Measurements from ENCODE around the gene EYS.

DNA sequence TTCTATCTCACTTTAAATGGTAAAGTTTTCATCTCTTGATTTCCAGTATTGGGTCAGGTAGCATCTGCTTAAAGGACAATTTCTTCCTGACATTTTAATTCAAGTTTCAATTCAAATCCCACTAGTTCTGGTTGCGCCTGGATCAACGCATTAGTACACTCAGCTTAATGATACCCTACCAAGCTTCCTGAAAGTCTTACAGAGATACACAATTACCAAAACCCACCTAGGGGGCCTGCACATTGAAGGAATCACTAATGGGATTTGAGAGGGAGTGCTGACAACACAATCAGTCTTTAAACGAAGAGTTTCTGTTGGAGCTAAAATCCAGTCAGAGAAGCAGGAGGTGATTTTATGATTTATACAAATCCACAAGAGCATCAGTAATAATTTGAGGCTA lies 1778.4 kb downstream of the EYS start:
- TF ChIP-seq TAF1 (IDR thresholded peaks at IDR 0.05; ENCODE audit: low read depth, low read length), result no peak
- TF ChIP-seq EZH2 (IDR thresholded peaks at IDR 0.05; ENCODE audit: low read depth, low read length, severe bottlenecking), result no peak
- no peak for TF ChIP-seq TBP (IDR thresholded peaks at IDR 0.05; ENCODE audit: low read depth, low read length)
- TF ChIP-seq CHD1 (IDR thresholded peaks at IDR 0.05; ENCODE audit: low read depth, low read length), result no peak
- no peak for TF ChIP-seq POLR2A (IDR thresholded peaks at IDR 0.05; ENCODE audit: control extremely low read depth in 1 of 2, low read depth in 2 of 2, low read length in 2 of 2)
- no peak for TF ChIP-seq CEBPB (IDR thresholded peaks at IDR 0.05; ENCODE audit: low read depth, low read length)
- TF ChIP-seq, protein P1, sequence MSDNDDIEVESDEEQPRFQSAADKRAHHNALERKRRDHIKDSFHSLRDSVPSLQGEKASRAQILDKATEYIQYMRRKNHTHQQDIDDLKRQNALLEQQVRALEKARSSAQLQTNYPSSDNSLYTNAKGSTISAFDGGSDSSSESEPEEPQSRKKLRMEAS (IDR thresholded peaks at IDR 0.05), result no peak
- no peak for TF ChIP-seq YY1 (IDR thresholded peaks at IDR 0.05; ENCODE audit: low read depth, low read length)

All from H1 (cell line).